Duodenal mucosa (tissue), 2 donors: ENCODE results near the gene DNAH7.

ENCODE experiments used
- H3K27ac ChIP-seq: one replicate; pipeline ENCODE4 v1.7.0; 2013; ENCODE audit warnings: low read depth, low read length
- H3K27me3 ChIP-seq, 2 donors: one replicate each; pipeline ENCODE4 v1.7.0; 2013; ENCODE audit warnings: low read length in 2 of 2, control low read depth in 1 of 2; ENCODE audit not compliant: insufficient read depth in 2 of 2, control insufficient read depth in 1 of 2
- H3K36me3 ChIP-seq, 2 donors: one replicate each; pipeline ENCODE4 v1.7.0; 2013; ENCODE audit warnings: low read length in 2 of 2, control low read depth in 1 of 2; ENCODE audit not compliant: insufficient read depth in 2 of 2, control insufficient read depth in 1 of 2
- H3K4me1 ChIP-seq, 2 donors: one replicate each; pipeline ENCODE4 v1.7.0; 2013; ENCODE audit warnings: low read length in 2 of 2, control low read depth in 1 of 2; ENCODE audit not compliant: insufficient read depth in 2 of 2, control insufficient read depth in 1 of 2
- H3K4me3 ChIP-seq, 2 donors: one replicate each; pipeline ENCODE4 v1.7.0; 2013; ENCODE audit warnings: low read length in 2 of 2, low read depth in 1 of 2
- H3K9ac ChIP-seq, 2 donors: one replicate each; pipeline ENCODE4 v1.7.0; 2013; ENCODE audit warnings: low read length in 2 of 2, low read depth in 1 of 2
- H3K9me3 ChIP-seq, 2 donors: one replicate each; pipeline ENCODE4 v1.7.0; 2013; ENCODE audit warnings: low read length in 2 of 2, control low read depth in 1 of 2; ENCODE audit not compliant: control insufficient read depth in 1 of 2

Gene DNAH7

GRCh38 chr2:196077821-196078220 lies 9.2 kb upstream of the DNAH7 start:
- peaks cover 0 to 10% of the 10 kb centered on the region in 2 donors for H3K4me1 ChIP-seq
- no peak overlapping the region for H3K4me3 ChIP-seq
- H3K36me3 ChIP-seq, result no peaks in the 10 kb centered on the region
- no peaks in the 10 kb centered on the region for H3K27me3 ChIP-seq
- no peak overlapping the region for H3K9ac ChIP-seq
- H3K27ac ChIP-seq, result no peak overlapping the region
- no peaks in the 10 kb centered on the region for H3K9me3 ChIP-seq

GRCh38 chr2:196076778-196077568 lies 8.3 kb upstream of the DNAH7 start:
- Histone ChIP-seq H3K36me3 (no peaks in the 10 kb centered on the region), H3K27ac (no peak overlapping the region), H3K27me3 (no peaks in the 10 kb centered on the region), H3K9me3 (no peaks in the 10 kb centered on the region), H3K4me3 (no peak overlapping the region), H3K9ac (no peak overlapping the region), H3K4me1 (peaks cover 0 to 10% of the 10 kb centered on the region in 2 donors)

- Histone ChIP-seq H3K27ac (no peak overlapping the region), H3K4me3 (no peak overlapping the region), H3K27me3 (no peaks in the 10 kb centered on the region), H3K4me1 (peaks cover 0 to 10% of the 10 kb centered on the region in 2 donors), H3K9me3 (no peaks in the 10 kb centered on the region), H3K36me3 (no peaks in the 10 kb centered on the region), H3K9ac (no peak overlapping the region)
Measured at GRCh38 chr2:196075196-196075595, 6.6 kb upstream of the DNAH7 start.

DNA sequence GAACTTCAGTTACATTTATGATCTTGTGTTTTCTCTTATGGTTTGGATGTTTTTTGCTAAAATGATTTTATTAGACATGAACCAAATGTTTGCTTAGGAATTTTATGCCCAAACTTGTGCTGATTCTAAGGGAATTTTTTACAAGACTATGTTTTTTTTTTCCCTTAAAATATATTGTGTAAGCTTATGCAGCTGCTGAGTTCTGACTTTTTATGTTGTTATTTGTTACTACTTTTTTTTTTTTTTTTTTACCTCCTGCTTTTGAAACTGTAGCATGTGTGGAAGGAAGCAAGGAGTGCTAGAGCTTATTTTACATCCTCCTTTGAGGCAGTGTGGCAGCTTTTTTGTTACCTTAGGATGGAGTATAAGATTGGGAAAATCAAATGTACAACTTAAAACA lies 6.0 kb upstream of the DNAH7 start:
- H3K27ac ChIP-seq, result no peak overlapping the region
- H3K36me3 ChIP-seq, result no peaks in the 10 kb centered on the region
- H3K4me3 ChIP-seq, result no peak overlapping the region

GRCh38 chr2:196073521-196073920 lies 4.9 kb upstream of the DNAH7 start:
- H3K27me3 ChIP-seq, result no peaks in the 10 kb centered on the region
- no peaks in the 10 kb centered on the region for H3K9me3 ChIP-seq
- H3K9ac ChIP-seq, result no peak overlapping the region
- H3K4me1 ChIP-seq, result peaks cover 0 to 3% of the 10 kb centered on the region in 2 donors
- no peak overlapping the region for H3K4me3 ChIP-seq
- H3K27ac ChIP-seq, result no peak overlapping the region
- H3K36me3 ChIP-seq, result no peaks in the 10 kb centered on the region

More for the DNA sequence above, 6.0 kb upstream of the DNAH7 start:
- Histone ChIP-seq H3K4me1 (peaks cover 0 to 5% of the 10 kb centered on the region in 2 donors), H3K27me3 (no peaks in the 10 kb centered on the region), H3K9ac (no peak overlapping the region), H3K9me3 (no peaks in the 10 kb centered on the region)

DNA sequence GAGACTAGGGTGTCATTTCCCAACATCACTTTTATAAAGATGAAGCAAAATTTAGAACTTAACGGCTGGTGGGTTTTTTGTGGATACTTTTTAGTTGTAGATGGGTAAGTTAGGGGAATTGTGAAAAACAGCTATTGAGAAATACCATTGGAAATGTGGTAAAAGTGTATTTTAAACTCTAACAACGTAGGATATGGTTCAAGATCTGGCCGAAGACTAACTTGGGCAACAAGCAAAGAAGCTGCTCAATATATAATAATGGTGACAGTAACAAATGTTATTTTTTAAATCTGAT lies 1.6 kb downstream of the DNAH7 start:
- H3K9ac ChIP-seq, result no peak overlapping the region
- no peak overlapping the region for H3K27ac ChIP-seq
- peaks cover 3% of the 10 kb centered on the region in 2 donors for H3K4me1 ChIP-seq
- no peaks in the 10 kb centered on the region for H3K9me3 ChIP-seq
- no peaks in the 10 kb centered on the region for H3K27me3 ChIP-seq
- H3K4me3 ChIP-seq, result no peak overlapping the region
- no peaks in the 10 kb centered on the region for H3K36me3 ChIP-seq

GRCh38 chr2:196066291-196067087 lies 2.1 kb downstream of the DNAH7 start:
- H3K4me3 ChIP-seq, result no peak overlapping the region
- no peaks in the 10 kb centered on the region for H3K9me3 ChIP-seq
- peaks cover 3% of the 10 kb centered on the region in 2 donors for H3K4me1 ChIP-seq
- H3K27me3 ChIP-seq, result no peaks in the 10 kb centered on the region
- H3K36me3 ChIP-seq, result no peaks in the 10 kb centered on the region
- no peak overlapping the region for H3K9ac ChIP-seq
- H3K27ac ChIP-seq, result no peak overlapping the region

GRCh38 chr2:196063773-196064172 lies 4.9 kb downstream of the DNAH7 start:
- H3K27ac ChIP-seq, result no peak overlapping the region
- no peaks in the 10 kb centered on the region for H3K36me3 ChIP-seq
- no peak overlapping the region for H3K4me3 ChIP-seq
- H3K27me3 ChIP-seq, result no peaks in the 10 kb centered on the region
- H3K4me1 ChIP-seq, result peaks cover 0 to 3% of the 10 kb centered on the region in 2 donors
- no peaks in the 10 kb centered on the region for H3K9me3 ChIP-seq
- H3K9ac ChIP-seq, result no peak overlapping the region

GRCh38 chr2:196059491-196059960 lies 9.1 kb downstream of the DNAH7 start:
- no peak overlapping the region for H3K9ac ChIP-seq
- no peak overlapping the region for H3K4me3 ChIP-seq
- no peaks in the 10 kb centered on the region for H3K4me1 ChIP-seq
- no peaks in the 10 kb centered on the region for H3K36me3 ChIP-seq
- H3K27me3 ChIP-seq, result no peaks in the 10 kb centered on the region
- no peaks in the 10 kb centered on the region for H3K9me3 ChIP-seq
- H3K27ac ChIP-seq, result no peak overlapping the region

- H3K36me3 ChIP-seq, result no peaks in the 10 kb centered on the region
- H3K27ac ChIP-seq, result no peak overlapping the region
- H3K9ac ChIP-seq, result no peak overlapping the region
- no peak overlapping the region for H3K4me3 ChIP-seq
- no peaks in the 10 kb centered on the region for H3K9me3 ChIP-seq
- no peaks in the 10 kb centered on the region for H3K27me3 ChIP-seq
- H3K4me1 ChIP-seq, result no peaks in the 10 kb centered on the region
Measured at GRCh38 chr2:196054631-196055030, 14.0 kb downstream of the DNAH7 start.
